CD4-positive, alpha-beta T cell treated with Interleukin-4 for 1 hour (primary cell): Measurements from ENCODE around the gene ZP2.
"Not testable (repeated sequence)": the region's sequence is repeated elsewhere in the genome, so short reads cannot be mapped to it uniquely, and the experiment has no call there.

Experiments used
- DNase-seq, 2 donors: peaks; one replicate each; pipeline ENCODE4 v3.0.0-alpha.2; 2020 to 2022

The ZP2 gene

DNA sequence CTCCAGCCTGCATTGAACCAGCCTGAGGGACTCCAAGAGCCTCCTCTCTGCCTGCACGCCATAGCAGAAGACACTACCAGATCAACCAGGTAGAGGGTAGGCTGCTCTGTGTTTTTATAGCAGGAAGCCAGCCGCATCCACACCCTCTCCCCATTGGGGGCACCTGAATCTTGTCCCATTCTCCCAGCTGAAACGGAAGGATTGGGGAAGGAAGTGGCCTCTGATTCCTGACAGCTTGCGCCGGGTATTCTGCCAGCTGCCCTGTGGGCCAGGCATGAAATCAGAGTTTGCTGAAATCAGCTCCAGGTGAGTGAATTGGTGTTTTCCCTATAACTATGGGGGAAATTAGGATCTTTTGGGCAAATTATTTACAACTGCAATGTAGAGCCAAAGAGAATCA lies at the start of gene ZP2:
Gene ZP2 (minus strand): TSS at position 89 of the 400 bp plus-strand sequence. CDS start 27 bp downstream, at position 62.
- DNase-seq: no peak

DNA sequence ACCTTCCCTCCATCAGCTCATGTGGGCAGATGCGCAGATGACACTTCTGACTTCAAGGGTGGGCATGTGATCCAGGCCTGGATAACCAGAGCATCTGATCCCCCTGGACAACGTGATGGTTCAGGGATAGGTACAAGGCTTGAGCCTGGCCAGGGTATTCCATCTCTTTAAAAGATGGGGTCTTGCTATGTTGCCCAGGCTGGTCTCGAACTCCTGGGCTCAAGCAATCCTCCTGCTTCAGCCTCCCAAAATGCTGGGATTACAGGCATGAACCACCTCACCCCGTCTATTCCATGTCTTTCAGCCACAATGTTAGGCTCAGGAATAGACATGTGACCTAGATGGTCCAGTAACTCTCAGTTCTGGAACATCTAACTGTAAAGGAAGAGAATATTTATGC lies 45.9 kb upstream of the ZP2 start:
- DNase-seq: no peak

DNA sequence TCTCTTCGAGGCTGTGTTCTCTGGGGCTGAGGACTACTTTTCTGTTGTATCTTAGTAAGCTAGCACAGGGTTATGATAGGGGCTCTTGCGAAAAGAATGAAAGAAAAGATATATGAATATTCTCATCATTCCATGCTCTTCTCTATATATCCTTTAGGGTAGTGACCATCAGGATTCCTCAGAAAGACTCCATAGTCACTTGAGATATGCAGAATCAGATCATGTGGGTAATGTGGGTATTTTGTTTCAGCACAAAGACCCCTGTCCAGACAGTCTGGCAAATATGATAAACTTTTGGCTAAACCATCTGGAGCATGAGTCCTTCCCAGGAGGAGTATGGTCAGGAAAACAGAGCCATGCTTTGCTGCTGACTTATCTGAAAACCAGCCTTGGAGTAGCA lies 45.3 kb upstream of the ZP2 start:
- no peak for DNase-seq

DNA sequence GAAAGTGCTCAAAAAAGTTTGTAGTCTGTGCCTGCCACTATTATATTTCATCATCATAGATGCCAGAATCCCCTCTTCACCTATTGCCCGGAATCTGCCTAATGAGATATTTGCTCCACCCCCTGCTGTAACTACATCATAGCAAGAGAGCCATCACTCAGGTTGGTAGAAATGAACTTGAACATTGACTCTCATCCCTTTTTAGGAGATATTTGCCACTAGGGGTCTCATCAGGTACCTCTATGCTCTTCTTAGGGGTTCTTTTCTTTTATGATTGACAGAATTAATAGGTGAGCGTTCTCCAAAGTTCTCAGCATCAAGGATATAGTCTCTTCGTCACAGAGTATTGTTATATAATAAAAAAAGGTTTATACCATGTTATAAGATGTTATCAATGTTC lies 42.1 kb upstream of the ZP2 start:
- DNase-seq: no peak

DNA sequence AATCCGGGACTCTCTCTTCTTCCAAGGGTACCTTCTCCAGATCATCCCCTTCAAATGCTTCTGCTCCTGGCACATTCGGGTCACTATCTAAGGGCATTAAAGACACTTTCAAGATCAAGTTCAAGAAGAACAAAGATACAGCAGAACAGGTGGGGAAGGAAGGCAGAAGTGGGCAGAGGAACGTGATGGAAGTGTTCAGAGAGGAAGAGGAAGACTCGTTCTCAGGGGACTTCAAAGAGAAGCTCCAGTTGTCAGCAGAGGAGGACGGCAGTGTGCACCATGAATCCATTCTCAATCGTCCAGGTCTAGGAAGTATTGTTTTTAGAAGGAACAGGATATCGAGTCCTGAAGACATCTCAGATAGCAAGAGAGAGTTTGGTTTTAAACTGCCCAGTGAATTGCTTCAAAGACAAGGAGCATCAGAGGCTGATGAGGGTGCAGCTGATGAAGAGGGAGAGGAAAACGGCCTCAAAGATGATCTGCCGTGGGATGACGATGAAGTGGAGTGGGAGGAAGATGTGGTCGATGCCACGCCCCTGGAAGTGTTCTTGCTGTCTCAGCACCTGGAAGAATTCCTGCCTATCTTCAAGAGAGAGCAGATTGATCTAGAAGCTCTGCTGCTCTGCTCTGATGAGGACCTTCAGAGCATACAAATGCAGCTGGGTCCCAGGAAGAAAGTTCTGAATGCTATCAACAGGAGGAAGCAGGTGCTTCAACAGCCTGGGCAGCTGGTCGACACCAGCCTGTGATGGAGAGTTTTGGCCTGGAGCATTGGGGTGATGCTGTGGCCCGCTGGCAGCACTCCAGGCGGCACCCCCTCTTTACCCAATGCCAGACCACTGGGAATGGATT lies 38.9 kb upstream of the ZP2 start:
- DNase-seq: no peak

DNA sequence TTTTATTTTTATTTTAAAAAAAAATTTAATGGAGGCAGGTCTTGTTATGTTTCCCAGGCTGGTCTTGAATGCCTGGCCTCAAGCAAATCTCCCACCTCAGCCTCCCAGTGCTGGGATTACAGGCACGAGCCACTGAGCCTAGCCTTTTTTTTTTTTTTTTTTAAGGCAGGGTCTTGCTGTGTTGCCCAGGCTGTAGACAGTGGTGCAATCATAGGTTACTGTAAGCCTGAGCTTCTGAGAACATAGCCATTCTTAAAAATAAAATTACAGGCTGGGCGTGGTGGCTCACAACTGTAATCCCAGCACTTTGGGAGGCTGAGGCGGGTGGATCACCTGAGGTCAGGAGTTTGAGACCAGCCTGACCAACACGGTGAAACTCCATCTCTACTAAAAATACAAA lies 36.8 kb upstream of the ZP2 start:
- not testable (repeated sequence) for DNase-seq

DNA sequence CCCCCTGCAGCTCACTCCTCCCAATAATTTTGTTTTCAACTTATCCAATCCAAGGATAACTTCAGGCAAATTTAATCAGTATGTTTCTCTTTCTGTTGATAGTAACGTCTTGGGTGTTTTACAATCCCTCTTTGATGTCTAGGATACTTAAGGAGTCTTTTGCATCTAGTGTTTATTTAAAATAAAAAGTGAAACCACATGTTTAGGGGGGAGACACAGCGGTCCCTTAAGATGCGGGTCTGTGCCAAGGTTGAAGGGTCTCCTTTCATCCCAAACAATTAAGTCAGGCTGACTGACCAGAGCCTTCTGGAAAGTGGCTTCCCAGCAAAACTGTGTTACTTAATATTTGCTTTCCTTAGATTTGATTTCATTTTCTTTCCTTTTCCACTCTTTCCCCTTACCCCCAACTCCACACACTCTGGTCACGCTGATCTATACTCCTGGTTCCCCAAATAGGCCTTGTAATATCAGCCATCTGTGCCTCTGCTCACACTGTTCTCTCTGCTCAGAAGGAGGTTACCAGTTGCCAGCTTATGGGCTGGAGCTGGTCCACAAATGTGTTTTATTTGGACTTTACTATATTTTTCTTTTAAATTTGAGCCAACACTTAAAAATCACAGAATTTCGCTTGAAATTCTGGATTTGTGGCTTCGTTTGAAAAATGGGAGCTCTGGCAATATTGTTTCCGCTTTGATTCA lies 33.3 kb upstream of the ZP2 start:
- DNase-seq: no peak

DNA sequence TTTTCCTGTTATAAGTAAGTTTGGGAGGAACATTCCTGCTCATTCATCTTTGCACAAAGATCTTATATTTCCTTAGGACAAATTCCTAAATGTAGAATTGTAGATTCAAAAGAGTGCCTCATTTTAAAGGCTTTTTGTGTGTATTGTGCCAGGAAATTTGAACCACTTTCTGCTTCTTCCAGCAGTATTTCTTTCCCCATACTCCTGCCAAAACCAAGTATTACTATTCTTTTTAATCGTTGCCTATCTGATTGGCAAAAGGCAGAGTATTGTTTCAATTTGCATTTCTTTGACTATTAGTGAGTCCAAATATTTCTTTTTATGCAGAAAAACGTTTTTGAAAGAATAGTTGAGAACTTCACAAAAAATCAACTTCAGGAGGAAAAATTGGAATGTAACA lies 31.4 kb upstream of the ZP2 start:
- no peak for DNase-seq

DNA sequence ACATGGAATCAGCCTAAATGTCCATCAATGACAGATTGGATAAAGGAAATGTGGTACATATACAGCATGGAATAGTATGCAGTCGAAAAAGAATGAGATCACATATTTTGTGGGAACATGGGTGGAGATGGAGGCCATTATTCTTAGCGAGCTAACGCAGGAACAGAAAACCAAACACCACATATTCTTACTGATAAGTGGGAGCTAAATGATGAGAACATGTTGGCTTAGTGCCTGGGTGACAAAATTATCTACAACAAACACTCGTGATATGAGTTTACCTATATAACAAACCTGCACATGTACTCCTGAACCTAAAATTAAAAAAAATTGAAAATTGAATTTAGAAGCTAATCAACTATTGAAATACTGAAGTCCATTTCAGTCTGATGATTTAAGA lies 28.3 kb upstream of the ZP2 start:
- no peak for DNase-seq

DNA sequence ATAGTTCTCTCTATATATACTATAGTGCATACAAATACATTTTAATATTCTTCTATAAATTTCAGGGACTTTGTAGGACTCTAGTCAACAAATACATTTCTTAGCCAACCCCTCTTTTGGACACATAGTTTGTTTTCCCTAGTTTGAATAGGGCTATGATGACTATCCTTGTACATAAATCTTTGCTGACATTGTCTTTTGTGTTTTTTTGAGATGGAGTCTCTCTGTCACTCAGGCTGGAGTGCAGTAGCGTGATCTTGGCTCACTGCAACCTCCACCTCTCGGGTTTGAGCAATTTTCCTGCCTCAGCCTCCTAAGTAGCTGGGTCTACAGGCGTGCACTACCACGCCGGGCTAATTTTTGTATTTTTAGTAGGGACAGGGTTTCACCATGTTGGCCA lies 25.5 kb upstream of the ZP2 start:
- no peak for DNase-seq

DNA sequence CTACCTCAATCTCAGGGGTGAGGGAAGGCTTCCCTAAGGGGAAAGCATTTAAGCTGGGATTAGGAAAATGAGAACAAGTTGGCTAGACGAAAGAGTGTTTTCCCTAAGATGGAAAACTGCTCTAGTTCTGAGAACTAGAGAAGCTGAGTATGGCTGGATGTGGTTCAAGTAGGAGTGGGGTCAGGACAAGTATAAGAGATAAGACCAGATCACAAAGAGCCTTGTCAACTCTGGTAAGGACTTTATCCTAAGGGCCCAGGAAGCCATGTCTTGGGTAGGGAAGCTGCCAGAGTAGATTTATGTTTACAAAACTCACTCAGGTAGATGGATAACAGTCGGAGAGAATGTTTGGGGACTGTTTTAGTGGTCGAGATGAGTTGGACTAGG lies 23.8 kb upstream of the ZP2 start:
- DNase-seq: no peak

DNA sequence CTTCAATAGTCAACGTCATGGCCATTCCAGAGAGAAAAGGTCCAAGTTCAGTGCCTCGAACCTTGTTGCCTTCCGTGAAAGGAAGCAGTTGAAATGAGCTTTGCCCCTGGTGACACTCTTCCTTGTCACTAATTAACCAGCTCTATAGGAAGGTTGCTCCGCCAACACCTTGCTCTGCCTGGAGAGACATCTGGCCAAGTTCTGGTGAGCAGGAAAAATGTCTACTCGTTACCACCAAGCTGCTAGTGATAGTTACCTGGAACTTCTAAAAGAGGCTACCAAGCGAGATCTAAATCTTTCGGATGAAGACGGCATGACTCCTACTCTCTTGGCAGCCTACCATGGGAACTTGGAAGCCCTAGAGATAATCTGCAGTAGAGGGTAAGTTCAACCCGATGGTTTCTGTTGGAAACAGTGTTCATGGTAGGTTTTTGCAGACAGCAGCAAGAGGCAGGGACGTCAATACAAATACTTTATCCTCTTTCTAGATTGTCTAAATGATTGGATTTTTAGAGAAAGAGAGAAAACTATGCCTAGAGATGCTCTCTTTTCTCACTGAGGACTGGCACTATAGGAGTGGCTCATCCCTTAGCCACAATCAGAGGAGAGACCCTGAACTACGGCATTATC lies 22.3 kb upstream of the ZP2 start, which contains the start of gene ANKS4B:
Gene ANKS4B (plus strand): TSS at position 179 of the 630 bp plus-strand sequence. CDS start 39 bp downstream, at position 218.
- DNase-seq: no peak

DNA sequence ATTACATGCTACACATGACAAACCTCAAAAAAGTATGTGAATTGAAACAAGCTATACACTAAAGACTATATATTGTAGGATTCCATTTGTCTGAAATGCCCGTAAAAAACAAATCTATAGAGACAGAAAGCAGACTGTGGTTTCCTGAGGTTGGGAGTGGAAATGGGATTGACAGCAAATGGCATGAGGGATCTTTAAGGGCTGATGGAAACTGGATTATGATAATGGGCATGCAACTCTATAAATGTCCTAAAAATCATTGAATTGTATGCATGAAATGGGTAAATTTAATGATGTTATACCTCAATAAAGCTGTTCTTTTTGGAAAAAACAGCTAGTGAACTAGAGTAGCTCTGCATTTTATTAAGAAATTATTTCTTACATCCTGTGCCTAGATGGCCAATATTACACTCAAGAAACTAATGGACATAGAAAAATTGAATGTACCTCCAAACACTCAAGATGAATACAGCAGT lies 21.7 kb upstream of the ZP2 start:
- no peak for DNase-seq

DNA sequence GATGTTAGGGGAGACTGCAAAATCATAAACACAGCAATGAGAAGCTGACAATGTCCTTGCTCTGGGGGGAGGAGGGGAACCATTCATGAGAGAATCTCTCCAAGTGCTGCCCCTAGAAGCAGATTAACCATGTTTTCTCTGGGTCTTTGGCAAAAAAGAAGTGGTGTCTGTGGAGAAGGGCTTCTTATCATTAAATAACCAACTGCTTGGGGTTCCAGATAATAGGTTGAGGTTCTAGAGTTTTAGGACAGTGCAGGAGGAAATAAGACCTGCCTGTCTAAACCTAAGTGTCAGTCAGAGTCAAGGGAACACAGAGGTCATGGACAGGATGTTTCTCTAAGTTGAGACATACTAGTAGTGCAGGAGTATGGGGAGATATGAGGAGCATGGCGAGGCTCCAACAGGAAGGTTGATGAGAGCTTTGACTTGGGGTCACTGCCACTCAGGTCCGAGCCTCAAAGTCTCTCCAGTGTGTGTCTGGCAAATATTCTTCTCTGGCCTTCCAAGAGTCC lies 17.0 kb upstream of the ZP2 start:
- DNase-seq: no peak

DNA sequence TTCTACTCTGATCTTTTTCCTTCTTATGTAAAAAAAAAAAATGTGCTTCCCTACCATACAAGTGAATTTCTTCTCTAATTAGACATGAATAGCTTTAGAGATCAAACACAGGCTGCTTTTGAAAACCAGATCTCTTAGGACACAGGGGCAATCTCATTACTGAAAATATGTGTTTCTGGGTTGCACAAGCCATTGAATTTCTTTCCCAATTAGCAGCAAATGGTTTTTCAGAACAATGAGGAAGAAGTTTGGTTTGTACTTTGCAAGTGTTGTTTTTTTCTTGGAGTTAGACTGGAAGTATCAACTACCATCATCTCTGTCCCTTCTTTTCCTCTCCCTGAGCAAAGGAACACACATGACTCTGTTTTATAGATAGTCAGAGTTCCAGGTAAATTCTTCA lies 16.5 kb upstream of the ZP2 start:
- no peak for DNase-seq

DNA sequence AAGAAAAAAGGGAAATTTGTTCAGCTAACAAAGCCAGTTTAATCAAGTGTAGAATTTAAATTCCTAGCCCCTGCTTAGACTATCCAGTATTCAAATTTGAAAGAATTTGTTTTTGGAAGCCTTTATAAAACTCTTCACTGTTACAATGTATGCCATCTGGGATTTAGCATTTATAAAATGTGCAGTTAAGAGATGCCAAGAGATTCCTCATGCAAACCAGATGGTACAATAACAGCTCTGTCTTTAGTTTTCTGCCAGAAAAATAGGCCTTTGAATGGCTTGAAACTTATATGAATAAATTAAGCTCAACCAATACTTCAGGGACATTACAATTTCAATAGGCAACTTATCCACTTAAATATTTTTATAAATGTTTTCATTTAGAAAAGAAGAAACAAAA lies 15.4 kb upstream of the ZP2 start:
- no peak for DNase-seq

DNA sequence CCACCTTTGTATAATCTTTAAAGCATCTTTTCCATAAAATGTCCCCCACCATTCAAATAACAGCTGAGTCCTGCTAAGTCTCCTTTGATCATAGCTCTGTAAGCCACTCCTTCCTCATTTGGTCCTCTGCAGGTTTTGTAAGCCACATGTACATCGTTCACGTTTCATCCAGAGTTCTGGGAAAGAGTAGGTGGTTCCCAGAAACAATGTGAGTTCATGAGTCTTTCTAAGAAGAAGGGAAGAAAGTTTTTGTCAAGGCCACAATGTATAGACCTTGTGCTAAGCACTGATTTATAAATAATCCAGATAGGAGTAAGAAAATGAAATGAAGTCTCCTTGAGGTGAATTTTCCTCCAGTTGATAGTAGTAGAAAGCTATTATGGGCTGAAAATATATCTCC lies 13.4 kb upstream of the ZP2 start:
- DNase-seq: no peak

DNA sequence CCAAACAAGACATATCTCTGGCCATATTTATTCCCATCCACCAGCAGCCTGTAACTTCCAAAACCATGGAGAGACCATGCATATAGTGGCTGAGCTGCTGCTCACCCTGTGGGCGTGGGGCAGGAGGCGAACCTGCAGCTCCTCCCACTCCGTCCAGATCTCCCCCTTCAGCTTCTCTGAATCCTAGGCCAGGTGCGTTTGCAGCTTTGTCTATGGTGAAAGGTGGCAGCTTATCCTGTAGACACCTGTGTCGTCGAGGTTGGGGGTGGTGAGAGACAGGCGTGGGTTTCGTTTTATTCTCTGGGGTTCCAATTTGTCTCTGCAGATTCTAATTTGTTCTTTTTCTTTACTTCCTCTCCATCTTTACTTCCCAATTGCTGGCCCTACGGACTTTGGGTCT lies 12.4 kb upstream of the ZP2 start:
- no peak for DNase-seq

DNA sequence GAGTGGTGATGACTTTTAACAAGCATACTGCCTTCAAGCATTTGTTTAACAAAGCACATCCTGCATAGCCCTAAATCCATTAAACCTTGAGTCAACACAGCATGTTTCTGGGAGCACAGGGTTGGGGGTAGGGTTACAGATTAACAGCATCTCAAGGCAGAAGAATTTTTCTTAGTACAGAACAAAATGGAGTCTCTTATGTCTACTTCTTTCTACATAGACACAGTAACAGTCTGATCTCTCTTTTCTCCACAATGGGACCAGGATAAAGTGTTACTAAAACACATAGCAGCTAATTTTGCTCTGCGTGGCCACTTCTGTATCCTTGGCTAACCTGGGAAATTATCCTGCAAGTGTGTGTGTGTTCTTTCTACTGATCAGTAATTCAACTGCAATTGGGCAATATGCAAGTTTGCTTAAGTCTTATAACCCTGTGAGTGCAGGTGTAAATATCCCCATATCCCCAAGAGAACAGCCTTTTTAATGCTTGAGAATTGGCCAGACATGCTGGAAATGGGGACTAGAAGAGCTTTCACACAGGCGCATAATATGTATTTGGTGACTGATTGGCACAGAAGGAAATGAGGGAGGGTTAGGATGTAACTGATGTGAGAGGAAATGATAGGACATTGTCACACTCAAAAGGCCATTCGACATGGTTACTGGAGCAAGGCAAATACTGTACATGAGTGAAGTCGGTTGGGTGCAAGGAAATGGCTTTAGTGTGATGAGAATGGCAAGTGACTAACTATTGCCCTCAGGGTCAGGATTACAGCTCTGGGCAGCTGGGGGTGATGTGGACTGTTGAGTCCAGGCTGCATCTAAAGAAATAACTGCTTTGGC lies 11.3 kb upstream of the ZP2 start:
- DNase-seq: no peak

DNA sequence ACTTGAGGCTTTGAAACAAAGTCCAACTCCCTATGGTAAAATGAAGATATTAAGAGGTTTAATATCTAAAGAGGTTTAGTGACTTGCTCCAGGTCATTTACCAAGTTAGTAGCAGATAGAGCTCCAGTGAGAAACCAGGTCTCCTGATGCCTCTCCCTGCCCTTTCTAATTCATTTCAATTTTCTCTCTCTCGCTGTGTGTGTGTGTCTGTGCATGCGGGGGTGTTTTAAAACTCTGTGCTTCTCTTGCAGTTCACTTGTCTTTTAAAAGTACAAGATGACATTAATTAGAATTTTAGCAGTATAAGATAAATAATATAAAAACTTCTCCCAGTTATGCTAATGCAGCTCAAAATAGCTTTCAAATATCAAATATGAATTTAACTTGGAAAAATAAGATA lies 8.2 kb upstream of the ZP2 start:
- no peak for DNase-seq

DNA sequence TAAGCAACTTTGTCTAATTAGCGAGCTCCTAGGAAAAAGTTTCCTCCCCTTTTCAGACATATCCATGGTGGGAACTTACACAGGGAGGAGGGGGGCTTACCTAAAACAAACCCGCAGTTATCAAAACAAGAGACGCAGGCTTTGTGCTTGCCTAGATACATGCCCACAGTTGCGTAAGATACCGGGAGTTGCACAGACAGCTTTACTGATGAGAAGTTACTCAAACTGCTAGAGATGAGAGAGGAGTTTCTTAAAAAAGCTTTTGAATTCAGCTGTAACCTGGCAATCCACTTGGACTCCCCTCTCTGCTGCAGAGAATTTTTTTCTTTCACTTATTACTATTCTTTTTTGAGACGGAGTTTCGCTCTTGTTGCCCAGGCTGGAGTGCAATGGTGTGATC lies 6.8 kb upstream of the ZP2 start:
- no peak for DNase-seq

DNA sequence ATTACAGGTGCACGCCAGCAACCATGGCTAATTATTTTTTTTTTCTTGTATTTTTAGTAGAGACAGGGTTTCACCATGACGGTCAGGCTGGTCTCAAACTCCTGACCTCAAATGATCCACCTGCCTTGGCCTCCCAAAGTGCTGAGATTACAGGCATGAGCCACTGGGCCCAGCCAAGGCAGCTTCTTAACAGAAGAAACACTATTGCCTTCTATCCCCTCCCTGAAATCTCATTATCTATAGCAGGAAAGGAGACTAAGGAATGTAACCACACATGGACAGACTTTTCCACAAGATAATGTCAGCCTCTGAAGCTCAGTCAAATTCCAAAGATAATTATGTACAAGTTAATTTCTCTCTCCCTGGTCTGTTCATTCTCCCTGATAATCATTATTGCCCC lies 5.7 kb upstream of the ZP2 start:
- DNase-seq: no peak

DNA sequence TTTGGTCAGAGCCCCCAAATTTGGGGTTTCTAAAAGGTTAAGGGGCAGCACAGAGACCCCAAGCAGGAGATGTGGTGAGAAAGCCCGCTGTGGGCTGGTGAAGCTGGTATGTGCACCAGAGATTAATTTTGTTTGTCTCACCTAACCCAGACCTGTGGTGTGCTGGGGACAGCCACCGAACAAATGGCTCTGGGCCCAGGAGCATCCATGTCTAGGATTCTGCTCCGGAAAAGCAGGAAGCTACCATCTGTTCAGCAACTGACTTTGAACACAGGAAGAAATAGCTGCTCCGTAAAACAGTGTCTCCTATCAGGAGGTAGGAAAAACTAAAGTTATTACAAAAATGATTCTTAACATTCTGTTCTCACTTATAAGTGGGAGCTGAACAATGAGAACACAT lies 2.7 kb upstream of the ZP2 start:
- no peak for DNase-seq
